Coronary artery (tissue), 2 donors: ENCODE results near the gene NIPAL3.

Source experiments
- DNase-seq: peaks from one replicate; pipeline ENCODE4 v3.0.0-alpha.2; 2017; ENCODE audit warnings: low spot score
- H3K27ac ChIP-seq, 2 donors: fragments of 200-600 bp; sonication (generic); one replicate each; pipeline ENCODE4 v1.5.1; 2016 to 2019
- H3K4me3 ChIP-seq: fragments of 200-600 bp; sonication (generic); 2 replicates; pipeline ENCODE4 v1.5.1; 2016; ENCODE audit warnings: mild to moderate bottlenecking, moderate library complexity
- TF ChIP-seq, protein P1 (sequence below): fragments of 200-600 bp; sonication (generic); IDR thresholded peaks from one replicate; pipeline ENCODE4 v1.5.1; 2019; ENCODE audit warnings: antibody characterized with exemption

NIPAL3 gene

GRCh38 chr1:24500448-24501048, 84.9 kb downstream of the NIPAL3 start:
- DNase-seq: no peak
- TF ChIP-seq, protein P1, sequence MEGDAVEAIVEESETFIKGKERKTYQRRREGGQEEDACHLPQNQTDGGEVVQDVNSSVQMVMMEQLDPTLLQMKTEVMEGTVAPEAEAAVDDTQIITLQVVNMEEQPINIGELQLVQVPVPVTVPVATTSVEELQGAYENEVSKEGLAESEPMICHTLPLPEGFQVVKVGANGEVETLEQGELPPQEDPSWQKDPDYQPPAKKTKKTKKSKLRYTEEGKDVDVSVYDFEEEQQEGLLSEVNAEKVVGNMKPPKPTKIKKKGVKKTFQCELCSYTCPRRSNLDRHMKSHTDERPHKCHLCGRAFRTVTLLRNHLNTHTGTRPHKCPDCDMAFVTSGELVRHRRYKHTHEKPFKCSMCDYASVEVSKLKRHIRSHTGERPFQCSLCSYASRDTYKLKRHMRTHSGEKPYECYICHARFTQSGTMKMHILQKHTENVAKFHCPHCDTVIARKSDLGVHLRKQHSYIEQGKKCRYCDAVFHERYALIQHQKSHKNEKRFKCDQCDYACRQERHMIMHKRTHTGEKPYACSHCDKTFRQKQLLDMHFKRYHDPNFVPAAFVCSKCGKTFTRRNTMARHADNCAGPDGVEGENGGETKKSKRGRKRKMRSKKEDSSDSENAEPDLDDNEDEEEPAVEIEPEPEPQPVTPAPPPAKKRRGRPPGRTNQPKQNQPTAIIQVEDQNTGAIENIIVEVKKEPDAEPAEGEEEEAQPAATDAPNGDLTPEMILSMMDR: no peak
- H3K4me3 ChIP-seq: no peak overlapping the region
- no peak overlapping the region for H3K27ac ChIP-seq

GRCh38 chr1:24501371-24502064, 85.9 kb downstream of the NIPAL3 start:
- DNase-seq: no peak
- peak overlapping the region in 1 of 2 donors; percentile 64 for H3K27ac ChIP-seq
- H3K4me3 ChIP-seq: peak overlapping the region; percentile 79

DNA sequence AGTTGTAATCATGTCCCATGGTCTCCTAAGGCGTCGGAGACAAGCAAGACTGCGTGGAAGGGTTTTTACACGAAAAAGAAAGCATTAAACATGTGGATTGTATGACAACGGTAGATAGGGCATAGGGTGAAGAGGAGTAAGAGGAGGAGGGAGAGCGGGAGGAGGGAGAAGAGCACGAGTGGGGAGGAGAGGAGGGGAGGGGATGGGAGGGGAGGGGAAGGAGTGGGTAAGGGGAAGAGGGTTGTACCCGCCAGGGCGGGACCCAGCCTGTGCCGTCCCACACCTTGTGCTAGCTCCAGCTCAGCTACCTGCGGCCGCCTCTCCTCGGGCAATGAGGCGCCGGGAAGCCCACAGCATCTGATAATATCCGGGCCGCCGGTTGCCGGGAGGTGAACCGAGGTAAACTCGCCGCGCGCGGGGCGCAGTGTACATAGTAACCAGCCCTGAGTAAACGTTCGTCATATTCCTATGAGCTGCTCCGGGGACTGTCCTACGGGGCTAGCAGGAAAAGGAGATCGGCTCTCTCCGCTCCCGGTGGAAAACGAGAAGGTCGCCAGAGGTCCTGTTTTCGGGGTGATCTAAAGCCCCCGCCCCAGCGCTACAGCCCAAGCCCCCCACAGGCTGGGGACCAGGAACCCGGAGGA, 86.6 kb downstream of the NIPAL3 start:
- H3K27ac ChIP-seq: peak overlapping the region; percentile 55 to 64
- TF ChIP-seq, protein P1: no peak
- H3K4me3 ChIP-seq: peak overlapping the region; percentile 79
- DNase-seq: no peak

More at GRCh38 chr1:24501371-24502064, 85.9 kb downstream of the NIPAL3 start:
- TF ChIP-seq, protein P1: no peak

DNA sequence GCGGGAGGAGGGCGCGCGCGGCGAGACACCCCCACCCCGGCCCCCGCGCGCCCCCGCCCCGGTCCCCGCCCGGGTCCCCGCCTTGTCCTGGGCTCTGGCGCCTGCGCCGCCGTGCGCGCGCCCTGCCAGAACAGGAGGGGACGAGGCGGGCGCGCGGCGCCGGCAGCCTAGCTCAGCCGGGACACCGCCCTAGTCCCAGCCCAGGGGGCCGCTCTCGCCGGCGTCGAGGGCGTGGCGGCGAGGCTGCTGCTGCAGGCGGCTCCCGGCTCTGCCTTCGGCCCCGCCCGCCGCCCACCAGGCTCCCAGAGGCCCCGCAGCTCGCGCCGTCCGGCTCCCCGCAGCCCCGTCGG, 87.1 kb downstream of the NIPAL3 start, which contains the start of gene RCAN3:
RCAN3 (plus strand) TSS at position 128 of the 350 bp plus-strand sequence. CDS start 11,537 bp downstream, outside the sequence.
- TF ChIP-seq, protein P1: no peak
- DNase-seq: no peak
- Histone ChIP-seq H3K4me3 (peak within 1 kb of the TSS; percentile 79), H3K27ac (peak within 1 kb of the TSS; percentile 55 to 64)

DNA sequence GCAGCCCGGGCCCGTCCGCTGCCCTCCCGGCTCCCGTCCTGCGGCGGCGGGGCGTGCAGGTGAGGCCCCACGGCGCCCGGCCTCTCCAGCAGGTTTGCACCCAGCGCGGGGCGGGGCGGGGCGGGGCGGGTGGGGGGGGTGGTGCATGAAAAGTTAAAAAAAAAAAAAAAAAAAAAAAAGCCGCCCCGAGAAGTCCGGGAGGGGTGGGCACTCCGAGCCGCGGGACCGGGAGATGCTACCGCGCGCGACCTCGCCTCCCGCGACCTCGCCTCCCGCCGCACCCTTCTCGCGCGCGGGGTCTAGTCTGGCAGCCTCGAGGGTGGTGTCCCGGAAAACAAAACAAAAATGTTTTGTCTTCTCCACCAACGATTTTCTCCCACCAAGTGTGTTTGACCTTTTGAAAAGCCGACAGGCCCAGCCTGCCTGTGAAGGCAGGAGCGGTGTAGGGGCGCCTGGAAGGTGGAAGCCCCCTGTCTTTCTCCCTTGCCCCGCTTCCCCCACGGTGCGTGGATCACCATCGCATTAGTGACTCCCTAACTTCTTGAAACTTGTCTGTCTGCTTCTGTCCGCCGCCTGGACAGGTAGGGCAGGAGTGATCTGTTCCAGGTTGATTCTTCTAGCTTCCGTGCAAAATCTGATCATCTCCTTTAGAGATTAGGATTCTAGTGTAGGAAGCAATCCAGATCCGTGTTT, 87.6 kb downstream of the NIPAL3 start:
- DNase-seq: no peak
- peak overlapping the region; percentile 79 for H3K4me3 ChIP-seq
- TF ChIP-seq, protein P1: no peak
- peak overlapping the region in 1 of 2 donors; percentile 64 for H3K27ac ChIP-seq

DNA sequence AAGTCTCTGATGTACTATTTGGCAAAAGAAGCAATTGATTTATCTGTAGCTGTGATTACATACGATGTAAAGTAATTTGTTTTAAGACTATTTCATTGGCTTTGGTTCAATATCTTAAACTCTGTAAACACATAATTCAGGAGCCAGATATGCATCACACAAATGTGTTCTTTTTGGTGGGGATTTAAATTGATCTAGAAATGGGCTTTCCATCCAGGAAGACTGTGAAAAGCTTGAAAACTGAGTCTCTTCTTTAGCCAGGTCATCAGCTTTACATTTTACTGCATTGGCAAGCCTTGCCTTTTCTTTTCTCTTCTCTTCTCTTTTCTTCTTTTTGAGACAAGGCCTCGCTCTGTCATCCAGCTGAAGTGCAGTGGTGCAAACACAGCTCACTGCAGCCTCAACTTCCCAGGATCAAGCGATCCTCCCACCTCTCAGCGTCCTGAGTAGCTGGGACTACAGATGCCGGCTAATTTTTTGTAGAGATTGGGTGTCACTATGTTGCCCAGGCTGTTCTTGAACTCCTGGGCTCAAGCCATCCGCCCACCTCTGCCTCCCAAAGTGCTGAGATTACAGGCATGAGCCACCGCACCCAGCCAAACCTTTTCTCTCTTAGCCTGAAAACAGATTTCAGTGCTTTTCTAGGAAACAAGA, 88.4 kb downstream of the NIPAL3 start:
- H3K27ac ChIP-seq: no peak overlapping the region
- no peak for DNase-seq
- TF ChIP-seq, protein P1: no peak
- peak overlapping the region; percentile 79 for H3K4me3 ChIP-seq
